Measurements from ENCODE around the gene VAV3.

The VAV3 gene

GRCh38 chr1:107609808-107610207 is 355.2 kb downstream of the VAV3 start:
- H3K9me3 Mint-ChIP-seq: peaks cover 7% of the 10 kb centered on the region
- H3K36me3 Mint-ChIP-seq (ENCODE audit: insufficient read depth): peaks cover 3% of the 10 kb centered on the region
- H3K27me3 Mint-ChIP-seq: no peaks in the 10 kb centered on the region
- H3K4me1 Mint-ChIP-seq: no peaks in the 10 kb centered on the region
- no peak overlapping the region for H3K4me3 Mint-ChIP-seq
- ATAC-seq (replicated peaks; ENCODE audit: extremely low read depth, poor library complexity, severe bottlenecking) (no peak), DNase-seq (ENCODE audit: low spot score in 2 of 2) (no peak)
- no peak overlapping the region for H3K27ac Mint-ChIP-seq (ENCODE audit: low read depth)

GRCh38 chr1:107604825-107605224 is 360.2 kb downstream of the VAV3 start:
- no peak overlapping the region for H3K4me3 Mint-ChIP-seq
- no peaks in the 10 kb centered on the region for H3K4me1 Mint-ChIP-seq
- H3K27ac Mint-ChIP-seq (ENCODE audit: low read depth): no peak overlapping the region
- ATAC-seq (replicated peaks; ENCODE audit: extremely low read depth, poor library complexity, severe bottlenecking) (no peak), DNase-seq (ENCODE audit: low spot score in 2 of 2) (no peak)
- H3K36me3 Mint-ChIP-seq (ENCODE audit: insufficient read depth): peaks cover 5% of the 10 kb centered on the region
- H3K27me3 Mint-ChIP-seq: no peaks in the 10 kb centered on the region
- H3K9me3 Mint-ChIP-seq: no peaks in the 10 kb centered on the region

- no peaks in the 10 kb centered on the region for H3K9me3 Mint-ChIP-seq
- no peaks in the 10 kb centered on the region for H3K4me1 Mint-ChIP-seq
- H3K27me3 Mint-ChIP-seq: no peaks in the 10 kb centered on the region
- ATAC-seq (replicated peaks; ENCODE audit: extremely low read depth, poor library complexity, severe bottlenecking) (no peak), DNase-seq (ENCODE audit: low spot score in 2 of 2) (no peak)
- H3K36me3 Mint-ChIP-seq (ENCODE audit: insufficient read depth): peaks cover 5% of the 10 kb centered on the region
- no peak overlapping the region for H3K4me3 Mint-ChIP-seq
- H3K27ac Mint-ChIP-seq (ENCODE audit: low read depth): no peak overlapping the region
These were observed 364.3 kb downstream of the VAV3 start for GRCh38 chr1:107600607-107601160.

GRCh38 chr1:107599220-107599619 is 365.8 kb downstream of the VAV3 start:
- ATAC-seq (replicated peaks; ENCODE audit: extremely low read depth, poor library complexity, severe bottlenecking) (no peak), DNase-seq (ENCODE audit: low spot score in 2 of 2) (no peak)
- Mint-ChIP-seq H3K4me1 (peaks cover under 1% of the 10 kb centered on the region), H3K36me3 (ENCODE audit: insufficient read depth) (peaks cover 5% of the 10 kb centered on the region), H3K27me3 (no peaks in the 10 kb centered on the region), H3K4me3 (no peak overlapping the region), H3K9me3 (no peaks in the 10 kb centered on the region), H3K27ac (ENCODE audit: low read depth) (no peak overlapping the region)

GRCh38 chr1:107597290-107597689 is 367.7 kb downstream of the VAV3 start:
- H3K27me3 Mint-ChIP-seq: no peaks in the 10 kb centered on the region
- no peak overlapping the region for H3K27ac Mint-ChIP-seq (ENCODE audit: low read depth)
- H3K9me3 Mint-ChIP-seq: no peaks in the 10 kb centered on the region
- no peak for DNase-seq (ENCODE audit: low spot score in 2 of 2)
- ATAC-seq (replicated peaks; ENCODE audit: extremely low read depth, poor library complexity, severe bottlenecking): no peak
- H3K36me3 Mint-ChIP-seq (ENCODE audit: insufficient read depth): peaks cover 5% of the 10 kb centered on the region
- peaks cover 5% of the 10 kb centered on the region for H3K4me1 Mint-ChIP-seq
- H3K4me3 Mint-ChIP-seq: no peak overlapping the region

- H3K27me3 Mint-ChIP-seq: no peaks in the 10 kb centered on the region
- DNase-seq (ENCODE audit: low spot score in 2 of 2) (no peak), ATAC-seq (replicated peaks; ENCODE audit: extremely low read depth, poor library complexity, severe bottlenecking) (no peak)
- peaks cover 5% of the 10 kb centered on the region for H3K4me1 Mint-ChIP-seq
- H3K9me3 Mint-ChIP-seq: no peaks in the 10 kb centered on the region
- peaks cover 3% of the 10 kb centered on the region for H3K36me3 Mint-ChIP-seq (ENCODE audit: insufficient read depth)
- H3K4me3 Mint-ChIP-seq: no peak overlapping the region
- H3K27ac Mint-ChIP-seq (ENCODE audit: low read depth): peak overlapping the region; percentile 12
These were observed 370.4 kb downstream of the VAV3 start for GRCh38 chr1:107594536-107594935.

GRCh38 chr1:107593501-107594209 is 371.3 kb downstream of the VAV3 start:
- Mint-ChIP-seq H3K9me3 (no peaks in the 10 kb centered on the region), H3K27ac (ENCODE audit: low read depth) (peak overlapping the region; percentile 12), H3K36me3 (ENCODE audit: insufficient read depth) (peaks cover 3% of the 10 kb centered on the region), H3K27me3 (no peaks in the 10 kb centered on the region), H3K4me1 (peaks cover 5% of the 10 kb centered on the region), H3K4me3 (no peak overlapping the region)
- ATAC-seq (replicated peaks; ENCODE audit: extremely low read depth, poor library complexity, severe bottlenecking) (no peak), DNase-seq (ENCODE audit: low spot score in 2 of 2) (no peak)

- Mint-ChIP-seq H3K27me3 (no peaks in the 10 kb centered on the region), H3K9me3 (no peaks in the 10 kb centered on the region), H3K4me1 (peaks cover 5% of the 10 kb centered on the region), H3K4me3 (no peak overlapping the region), H3K36me3 (ENCODE audit: insufficient read depth) (peaks cover 10% of the 10 kb centered on the region), H3K27ac (ENCODE audit: low read depth) (no peak overlapping the region)
- ATAC-seq (replicated peaks; ENCODE audit: extremely low read depth, poor library complexity, severe bottlenecking): no peak
- no peak for DNase-seq (ENCODE audit: low spot score in 2 of 2)
These were observed 373.9 kb downstream of the VAV3 start for GRCh38 chr1:107590900-107591622.

- DNase-seq (ENCODE audit: low spot score in 2 of 2) (no peak), ATAC-seq (replicated peaks; ENCODE audit: extremely low read depth, poor library complexity, severe bottlenecking) (no peak)
- Mint-ChIP-seq H3K4me1 (peaks cover 5% of the 10 kb centered on the region), H3K4me3 (no peak overlapping the region), H3K36me3 (ENCODE audit: insufficient read depth) (peaks cover 12% of the 10 kb centered on the region), H3K9me3 (peaks cover 4% of the 10 kb centered on the region), H3K27me3 (no peaks in the 10 kb centered on the region), H3K27ac (ENCODE audit: low read depth) (no peak overlapping the region)
These were observed 374.9 kb downstream of the VAV3 start for GRCh38 chr1:107590087-107590486.

- Mint-ChIP-seq H3K27me3 (no peaks in the 10 kb centered on the region), H3K9me3 (peaks cover 4% of the 10 kb centered on the region), H3K4me1 (no peaks in the 10 kb centered on the region), H3K4me3 (no peak overlapping the region), H3K36me3 (ENCODE audit: insufficient read depth) (peaks cover 12% of the 10 kb centered on the region), H3K27ac (ENCODE audit: low read depth) (no peak overlapping the region)
- DNase-seq (ENCODE audit: low spot score in 2 of 2) (no peak), ATAC-seq (replicated peaks; ENCODE audit: extremely low read depth, poor library complexity, severe bottlenecking) (no peak)
These were observed 376.7 kb downstream of the VAV3 start for GRCh38 chr1:107588321-107588720.

- H3K27ac Mint-ChIP-seq (ENCODE audit: low read depth): no peak overlapping the region
- no peak for DNase-seq (ENCODE audit: low spot score in 2 of 2)
- H3K9me3 Mint-ChIP-seq: no peaks in the 10 kb centered on the region
- ATAC-seq (replicated peaks; ENCODE audit: extremely low read depth, poor library complexity, severe bottlenecking): no peak
- no peaks in the 10 kb centered on the region for H3K4me1 Mint-ChIP-seq
- no peak overlapping the region for H3K4me3 Mint-ChIP-seq
- no peaks in the 10 kb centered on the region for H3K27me3 Mint-ChIP-seq
- peaks cover 14% of the 10 kb centered on the region for H3K36me3 Mint-ChIP-seq (ENCODE audit: insufficient read depth)
These were observed 389.8 kb downstream of the VAV3 start for GRCh38 chr1:107575226-107575625.

- Mint-ChIP-seq H3K4me3 (no peak overlapping the region), H3K9me3 (no peaks in the 10 kb centered on the region), H3K36me3 (ENCODE audit: insufficient read depth) (peaks cover 11% of the 10 kb centered on the region), H3K4me1 (no peaks in the 10 kb centered on the region), H3K27ac (ENCODE audit: low read depth) (no peak overlapping the region), H3K27me3 (no peaks in the 10 kb centered on the region)
- no peak for DNase-seq (ENCODE audit: low spot score in 2 of 2)
- ATAC-seq (replicated peaks; ENCODE audit: extremely low read depth, poor library complexity, severe bottlenecking): no peak
These were observed 390.9 kb downstream of the VAV3 start for GRCh38 chr1:107574044-107574443.

- H3K36me3 Mint-ChIP-seq (ENCODE audit: insufficient read depth): peaks cover 9% of the 10 kb centered on the region
- no peak overlapping the region for H3K27ac Mint-ChIP-seq (ENCODE audit: low read depth)
- no peaks in the 10 kb centered on the region for H3K4me1 Mint-ChIP-seq
- no peaks in the 10 kb centered on the region for H3K27me3 Mint-ChIP-seq
- H3K4me3 Mint-ChIP-seq: no peak overlapping the region
- DNase-seq (ENCODE audit: low spot score in 2 of 2) (no peak), ATAC-seq (replicated peaks; ENCODE audit: extremely low read depth, poor library complexity, severe bottlenecking) (no peak)
- no peaks in the 10 kb centered on the region for H3K9me3 Mint-ChIP-seq
These were observed 392.2 kb downstream of the VAV3 start for GRCh38 chr1:107572674-107573211.

Data from central memory CD8-positive, alpha-beta T cell (primary cell).